ENCODE results near the gene IFITM1. TPM values are rescaled to one million over a fixed set of nuclear protein-coding genes. Genes with fewer than 3 reads are reported as not detected.

The IFITM1 gene
- total RNA-seq, 2 experiments from 2014 or later, result 286 to 306 TPM

DNA sequence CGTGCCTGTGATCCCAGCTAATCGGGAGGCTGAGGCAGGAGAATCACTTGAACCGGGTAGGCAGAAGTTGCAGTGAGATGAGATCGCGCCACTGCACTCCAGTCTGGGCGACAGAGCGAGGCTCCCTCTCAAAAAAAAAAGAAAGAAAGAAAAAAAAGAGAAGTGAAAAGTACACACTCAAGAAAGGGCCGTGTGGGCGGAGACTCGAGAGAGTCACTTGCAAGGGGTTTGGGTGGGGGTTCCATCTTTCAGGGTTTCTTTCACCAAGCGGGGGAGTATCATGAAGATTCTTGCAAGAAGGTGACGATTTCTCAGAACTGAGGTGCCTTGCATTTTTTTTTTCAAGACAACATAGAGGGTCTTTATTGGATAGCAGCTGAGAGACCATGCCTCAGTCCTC is 10.5 kb upstream of the IFITM1 start:
- H3K27ac Mint-ChIP-seq, result no peak overlapping the region
- Histone ChIP-seq H3K27ac (ENCODE audit: low read depth in 1 of 2, low read length in 2 of 2) (no peak overlapping the region), H3K4me3 (ENCODE audit: low read length) (no peak overlapping the region), H3K9me3 (ENCODE audit: control insufficient read depth in 1 of 2, insufficient read depth in 1 of 2, low read length in 2 of 2) (no peaks in the 10 kb centered on the region), H3K4me1 (ENCODE audit: insufficient read depth, low read length) (peaks cover 59% of the 10 kb centered on the region), H3K27me3 (ENCODE audit: control insufficient read depth in 1 of 2, insufficient read depth in 2 of 2, low read length in 2 of 2) (no peaks in the 10 kb centered on the region), H3K36me3 (ENCODE audit: insufficient read depth, low read length) (no peaks in the 10 kb centered on the region)
- TF ChIP-seq, protein P1, sequence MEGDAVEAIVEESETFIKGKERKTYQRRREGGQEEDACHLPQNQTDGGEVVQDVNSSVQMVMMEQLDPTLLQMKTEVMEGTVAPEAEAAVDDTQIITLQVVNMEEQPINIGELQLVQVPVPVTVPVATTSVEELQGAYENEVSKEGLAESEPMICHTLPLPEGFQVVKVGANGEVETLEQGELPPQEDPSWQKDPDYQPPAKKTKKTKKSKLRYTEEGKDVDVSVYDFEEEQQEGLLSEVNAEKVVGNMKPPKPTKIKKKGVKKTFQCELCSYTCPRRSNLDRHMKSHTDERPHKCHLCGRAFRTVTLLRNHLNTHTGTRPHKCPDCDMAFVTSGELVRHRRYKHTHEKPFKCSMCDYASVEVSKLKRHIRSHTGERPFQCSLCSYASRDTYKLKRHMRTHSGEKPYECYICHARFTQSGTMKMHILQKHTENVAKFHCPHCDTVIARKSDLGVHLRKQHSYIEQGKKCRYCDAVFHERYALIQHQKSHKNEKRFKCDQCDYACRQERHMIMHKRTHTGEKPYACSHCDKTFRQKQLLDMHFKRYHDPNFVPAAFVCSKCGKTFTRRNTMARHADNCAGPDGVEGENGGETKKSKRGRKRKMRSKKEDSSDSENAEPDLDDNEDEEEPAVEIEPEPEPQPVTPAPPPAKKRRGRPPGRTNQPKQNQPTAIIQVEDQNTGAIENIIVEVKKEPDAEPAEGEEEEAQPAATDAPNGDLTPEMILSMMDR (IDR thresholded peaks at IDR 0.05), result no peak
- ATAC-seq (ENCODE audit: poor library complexity), result no peak
- intact Hi-C loops (cut with DNase I, micrococcal nuclease), result loop anchor here in 1 of 2 experiments (2.0 to 10.0 kb wide), 2 partner anchors 51 to 211 kb away; no protein-coding TSS in a partner anchor
- H3K36me3 Mint-ChIP-seq (ENCODE audit: low read depth), result peaks cover 5% of the 10 kb centered on the region
- peak overlapping the region; percentile 25 for H3K4me3 Mint-ChIP-seq
- no peaks in the 10 kb centered on the region for H3K9me3 Mint-ChIP-seq
- ChIA-PET CTCF (no interaction called here), POLR2A (interaction anchor here (1.4 to 3.7 kb wide), 2 partner anchors 13 to 147 kb away, joined by 3 to 30 read pairs; no protein-coding TSS in a partner anchor)
- no peak for DNase-seq
- H3K4me1 Mint-ChIP-seq (ENCODE audit: low read depth), result peaks cover 27% of the 10 kb centered on the region
- no peaks in the 10 kb centered on the region for H3K27me3 Mint-ChIP-seq

DNA sequence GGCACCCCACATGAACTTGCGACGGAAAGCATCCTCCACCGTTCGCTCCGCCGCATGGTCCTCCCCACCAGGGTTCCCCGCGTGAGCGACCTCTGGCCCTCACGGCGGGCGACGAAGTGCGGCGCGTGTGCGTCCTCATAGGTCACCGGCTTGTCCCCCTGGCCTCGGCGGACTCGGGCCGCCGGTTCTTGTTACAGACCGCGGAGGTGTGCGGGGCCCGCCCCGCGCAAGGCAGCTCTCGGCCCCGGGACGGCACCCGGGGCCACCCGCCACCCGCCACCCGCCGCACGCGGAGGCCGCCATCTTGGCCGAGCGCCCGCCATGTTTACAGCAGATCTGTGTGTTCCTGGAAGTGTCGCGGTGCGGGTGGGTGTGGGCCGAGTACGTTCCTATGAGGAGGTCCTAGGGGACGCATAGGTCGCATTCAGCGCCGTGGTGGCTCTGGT is 9.8 kb upstream of the IFITM1 start:
- Histone ChIP-seq H3K27ac (ENCODE audit: low read depth in 1 of 2, low read length in 2 of 2) (no peak overlapping the region), H3K27me3 (ENCODE audit: control insufficient read depth in 1 of 2, insufficient read depth in 2 of 2, low read length in 2 of 2) (no peaks in the 10 kb centered on the region), H3K9me3 (ENCODE audit: control insufficient read depth in 1 of 2, insufficient read depth in 1 of 2, low read length in 2 of 2) (no peaks in the 10 kb centered on the region), H3K4me1 (ENCODE audit: insufficient read depth, low read length) (peaks cover 55% of the 10 kb centered on the region), H3K36me3 (ENCODE audit: insufficient read depth, low read length) (no peaks in the 10 kb centered on the region), H3K4me3 (ENCODE audit: low read length) (no peak overlapping the region)
- no peak overlapping the region for H3K4me3 Mint-ChIP-seq
- ATAC-seq (ENCODE audit: poor library complexity), result no peak
- H3K36me3 Mint-ChIP-seq (ENCODE audit: low read depth), result peaks cover 9% of the 10 kb centered on the region
- CTCF ChIA-PET, result interaction anchor here (0.8 to 3.8 kb wide), 5 partner anchors 16 to 146 kb away, joined by 4 to 31 read pairs (median 9); partner anchors contain the start of genes PGGHG and PTDSS2
- no peaks in the 10 kb centered on the region for H3K9me3 Mint-ChIP-seq
- H3K27me3 Mint-ChIP-seq, result no peaks in the 10 kb centered on the region
- POLR2A ChIA-PET, result interaction anchor here (1.2 to 3.7 kb wide), 5 partner anchors 12 to 147 kb away, joined by 3 to 30 read pairs (median 17); partner anchors contain the start of genes BET1L, PGGHG and RIC8A
- no peak for DNase-seq
- no peak overlapping the region for H3K27ac Mint-ChIP-seq
- TF ChIP-seq, protein P1 (IDR thresholded peaks at IDR 0.05), result no peak
- intact Hi-C loops (cut with DNase I, micrococcal nuclease), result loop anchor here (2.0 to 10.0 kb wide), 3 partner anchors 15 to 211 kb away; partner anchors contain the start of genes PGGHG (in 1 of the 2) and PTDSS2 (in 1 of the 2)
- H3K4me1 Mint-ChIP-seq (ENCODE audit: low read depth), result peaks cover 31% of the 10 kb centered on the region

DNA sequence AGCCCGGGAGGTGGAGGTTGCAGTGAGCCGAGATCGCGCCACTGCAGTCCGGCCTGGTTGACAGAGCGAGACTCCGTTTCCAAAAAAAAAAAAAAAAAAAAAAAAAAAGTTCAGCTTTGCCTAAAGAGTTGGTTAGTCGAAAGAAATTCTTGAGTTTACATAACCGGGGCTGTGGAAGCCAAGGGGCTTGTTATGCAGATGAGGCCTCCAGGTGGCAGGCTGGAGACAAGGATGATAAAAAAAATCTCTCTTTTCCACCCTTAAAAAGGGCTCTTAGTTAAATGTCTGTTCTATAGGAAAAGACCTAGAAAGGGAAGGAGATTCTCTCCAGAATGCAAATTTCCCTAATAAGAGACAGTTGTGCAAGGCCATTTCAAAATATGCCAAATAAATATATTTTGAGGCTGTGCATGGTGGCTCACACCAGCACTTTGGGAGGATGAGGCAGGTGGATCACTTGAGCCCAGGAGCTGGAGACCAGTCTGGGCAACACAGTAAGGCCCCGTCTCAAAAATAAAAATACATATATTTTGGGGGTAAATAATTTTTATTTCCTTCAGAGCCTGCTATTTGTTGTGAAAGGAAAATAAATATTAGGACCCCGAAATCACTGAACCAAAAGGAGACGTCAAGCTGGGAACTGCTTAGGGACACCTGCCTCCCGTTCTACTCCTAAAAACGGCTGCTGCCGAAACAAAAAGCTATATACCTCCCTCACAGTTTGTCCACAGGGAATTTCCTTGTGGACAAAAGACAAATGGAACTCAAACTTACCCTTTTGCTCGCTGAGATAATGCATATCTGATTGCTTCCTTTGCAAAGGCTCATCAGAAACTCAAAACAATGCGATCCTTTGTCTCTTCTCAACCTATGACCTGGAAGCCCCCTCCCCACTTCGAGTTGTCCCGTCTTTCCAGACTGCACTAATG is 8.7 kb upstream of the IFITM1 start:
- Mint-ChIP-seq H3K27me3 (no peaks in the 10 kb centered on the region), H3K4me1 (ENCODE audit: low read depth) (peaks cover 39% of the 10 kb centered on the region), H3K4me3 (peak overlapping the region; percentile 85), H3K27ac (peak overlapping the region; percentile 96), H3K9me3 (no peaks in the 10 kb centered on the region), H3K36me3 (ENCODE audit: low read depth) (peaks cover 17% of the 10 kb centered on the region)
- H3K36me3 ChIP-seq (ENCODE audit: insufficient read depth, low read length), result no peaks in the 10 kb centered on the region
- DNase-seq (peak in 9 of 14 experiments; percentile 52 to 87 (median 63)), ATAC-seq (ENCODE audit: poor library complexity) (peak; percentile 37)
- CTCF ChIA-PET, result interaction anchor here (0.6 to 3.8 kb wide), 17 partner anchors 10 to 145 kb away, joined by 3 to 31 read pairs (median 4); partner anchors contain the start of genes BET1L, PGGHG, PTDSS2 and RIC8A
- no peak overlapping the region for H3K27ac ChIP-seq (ENCODE audit: low read depth in 1 of 2, low read length in 2 of 2)
- peaks cover 50% of the 10 kb centered on the region for H3K4me1 ChIP-seq (ENCODE audit: insufficient read depth, low read length)
- intact Hi-C loops (cut with DNase I, micrococcal nuclease), result loop anchor here (1.0 to 10.0 kb wide), 7 partner anchors 16 to 210 kb away; partner anchors contain the start of genes PGGHG (in 1 of the 2) and PTDSS2 (in 1 of the 2)
- POLR2A ChIA-PET, result interaction anchor here (0.7 to 3.7 kb wide), 13 partner anchors 11 to 145 kb away, joined by 3 to 30 read pairs (median 4); partner anchors contain the start of genes BET1L, NLRP6, PGGHG and PSMD13
- H3K9me3 ChIP-seq (ENCODE audit: control insufficient read depth in 1 of 2, insufficient read depth in 1 of 2, low read length in 2 of 2), result no peaks in the 10 kb centered on the region
- TF ChIP-seq, protein P1 (IDR thresholded peaks at IDR 0.05), result peak; percentile 80
- H3K27me3 ChIP-seq (ENCODE audit: control insufficient read depth in 1 of 2, insufficient read depth in 2 of 2, low read length in 2 of 2), result no peaks in the 10 kb centered on the region
- H3K4me3 ChIP-seq (ENCODE audit: low read length), result no peak overlapping the region
